ENCODE results near the gene COL9A3. TPM values are rescaled to one million over a fixed set of nuclear protein-coding genes. Genes with fewer than 3 reads are reported as not detected.
A peak's percentile ranks its signal among the peaks of the same experiment; 100 is the strongest.

COL9A3 gene
- total RNA-seq, 1 experiment from 2014 or later: not detected

DNA sequence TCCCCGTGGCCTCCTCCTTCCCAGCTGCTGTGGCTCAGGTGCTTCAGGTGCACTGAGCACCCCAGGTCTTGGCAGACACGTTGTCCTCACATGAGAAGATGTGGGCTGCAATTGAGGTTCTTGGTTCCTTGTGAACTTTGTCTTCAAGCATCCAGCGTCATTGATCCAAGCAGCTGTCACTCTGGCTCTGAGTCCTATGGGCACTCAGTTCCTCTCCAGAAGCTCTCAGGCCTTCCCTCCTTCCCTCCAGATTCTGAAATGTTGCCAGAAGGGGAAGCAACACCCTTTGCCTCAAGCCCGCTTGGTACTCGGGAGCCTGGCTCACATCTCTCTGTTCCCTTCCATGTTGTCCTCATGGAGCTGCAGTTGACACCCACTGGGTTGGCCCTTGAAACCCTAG, 29.0 kb upstream of the COL9A3 start:
- Mint-ChIP-seq H3K4me3 (ENCODE audit: unreplicated experiment) (no peak overlapping the region), H3K9me3 (ENCODE audit: unreplicated experiment) (no peaks in the 10 kb centered on the region), H3K27ac (ENCODE audit: low read depth, unreplicated experiment) (no peak overlapping the region), H3K27me3 (ENCODE audit: insufficient read depth, unreplicated experiment) (no peaks in the 10 kb centered on the region), H3K36me3 (ENCODE audit: insufficient read depth, unreplicated experiment) (peaks cover 4% of the 10 kb centered on the region), H3K4me1 (ENCODE audit: insufficient read depth, unreplicated experiment) (peaks cover 8% of the 10 kb centered on the region)
- TF ChIP-seq CTCF (IDR thresholded peaks at IDR 0.05; ENCODE audit: unreplicated experiment): no peak
- no TSS peak for BruUV-seq (replicated peaks)
- DNase-seq (ENCODE audit: unreplicated experiment): no peak
- intact Hi-C loops (cut with micrococcal nuclease): no loop called here
- CTCF ChIA-PET: interaction anchor here (0.8 to 7.8 kb wide), 5 partner anchors 20 to 288 kb away, joined by 3 to 85 read pairs (median 5); no protein-coding TSS in a partner anchor
- POLR2A ChIA-PET: interaction anchor here (0.9 to 1.5 kb wide), 3 partner anchors 47 to 401 kb away, joined by 3 to 4 read pairs (median 3); partner anchors contain the start of gene RPS21

DNA sequence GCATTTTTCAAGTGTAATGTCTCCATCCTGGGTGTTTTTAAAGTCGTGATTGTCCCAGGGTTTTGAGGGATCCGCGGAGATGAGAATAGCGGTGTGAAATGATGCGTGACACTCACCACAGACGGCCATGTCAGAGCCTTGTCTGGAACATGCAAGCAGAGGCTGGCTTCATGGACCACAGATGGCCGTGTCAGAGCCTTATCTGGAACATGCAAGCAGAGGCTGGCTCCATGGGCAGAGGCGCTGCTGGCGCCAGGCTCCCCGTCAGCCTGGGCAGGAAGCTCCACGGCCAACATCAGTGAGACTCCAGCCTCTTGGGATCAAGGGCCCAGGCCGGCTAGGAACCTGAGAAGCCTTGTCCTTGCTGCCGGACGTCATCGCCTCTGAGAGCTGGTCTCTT, 28.2 kb upstream of the COL9A3 start:
- intact Hi-C loops (cut with micrococcal nuclease): no loop called here
- POLR2A ChIA-PET: interaction anchor here (0.9 to 1.6 kb wide), 4 partner anchors 15 to 402 kb away, joined by 3 to 7 read pairs (median 4); partner anchors contain the start of gene RPS21
- H3K9me3 Mint-ChIP-seq (ENCODE audit: unreplicated experiment): no peaks in the 10 kb centered on the region
- H3K36me3 Mint-ChIP-seq (ENCODE audit: insufficient read depth, unreplicated experiment): peaks cover 5% of the 10 kb centered on the region
- no peak overlapping the region for H3K4me3 Mint-ChIP-seq (ENCODE audit: unreplicated experiment)
- H3K27ac Mint-ChIP-seq (ENCODE audit: low read depth, unreplicated experiment): no peak overlapping the region
- no peak for TF ChIP-seq CTCF (IDR thresholded peaks at IDR 0.05; ENCODE audit: unreplicated experiment)
- BruUV-seq (replicated peaks): no TSS peak
- CTCF ChIA-PET: interaction anchor here (0.6 to 7.8 kb wide), 9 partner anchors 16 to 379 kb away, joined by 3 to 85 read pairs (median 3); no protein-coding TSS in a partner anchor
- DNase-seq (ENCODE audit: unreplicated experiment): no peak
- H3K27me3 Mint-ChIP-seq (ENCODE audit: insufficient read depth, unreplicated experiment): no peaks in the 10 kb centered on the region
- H3K4me1 Mint-ChIP-seq (ENCODE audit: insufficient read depth, unreplicated experiment): peaks cover 12% of the 10 kb centered on the region

- H3K36me3 Mint-ChIP-seq (ENCODE audit: insufficient read depth, unreplicated experiment): peaks cover 5% of the 10 kb centered on the region
- H3K4me1 Mint-ChIP-seq (ENCODE audit: insufficient read depth, unreplicated experiment): peaks cover 12% of the 10 kb centered on the region
- BruUV-seq (replicated peaks): no TSS peak
- no peak for TF ChIP-seq CTCF (IDR thresholded peaks at IDR 0.05; ENCODE audit: unreplicated experiment)
- H3K27me3 Mint-ChIP-seq (ENCODE audit: insufficient read depth, unreplicated experiment): no peaks in the 10 kb centered on the region
- H3K27ac Mint-ChIP-seq (ENCODE audit: low read depth, unreplicated experiment): no peak overlapping the region
- H3K9me3 Mint-ChIP-seq (ENCODE audit: unreplicated experiment): no peaks in the 10 kb centered on the region
- intact Hi-C loops (cut with micrococcal nuclease): no loop called here
- DNase-seq (ENCODE audit: unreplicated experiment): no peak
- no peak overlapping the region for H3K4me3 Mint-ChIP-seq (ENCODE audit: unreplicated experiment)
- POLR2A ChIA-PET: interaction anchor here (1.2 to 1.9 kb wide), 5 partner anchors 10 to 138 kb away, joined by 4 to 7 read pairs (median 5); partner anchors contain the start of gene NTSR1
- CTCF ChIA-PET: interaction anchor here (0.6 to 7.8 kb wide), 21 partner anchors 9 to 433 kb away, joined by 3 to 85 read pairs (median 6); no protein-coding TSS in a partner anchor
These were observed 26.8 kb upstream of the COL9A3 start for GRCh38 chr20:62790075-62790474.

- POLR2A ChIA-PET: interaction anchor here (0.7 to 1.9 kb wide), 11 partner anchors 11 to 201 kb away, joined by 3 to 9 read pairs (median 5); partner anchors contain the start of gene NTSR1
These were observed 25.3 kb upstream of the COL9A3 start for GRCh38 chr20:62791301-62792181.

More at GRCh38 chr20:62791301-62792181, 25.3 kb upstream of the COL9A3 start:
- H3K27me3 Mint-ChIP-seq (ENCODE audit: insufficient read depth, unreplicated experiment): no peaks in the 10 kb centered on the region
- BruUV-seq (replicated peaks): no TSS peak
- no peak overlapping the region for H3K4me3 Mint-ChIP-seq (ENCODE audit: unreplicated experiment)
- no peak overlapping the region for H3K27ac Mint-ChIP-seq (ENCODE audit: low read depth, unreplicated experiment)
- peaks cover 5% of the 10 kb centered on the region for H3K36me3 Mint-ChIP-seq (ENCODE audit: insufficient read depth, unreplicated experiment)
- TF ChIP-seq CTCF (IDR thresholded peaks at IDR 0.05; ENCODE audit: unreplicated experiment): peak; percentile 97
- peaks cover 12% of the 10 kb centered on the region for H3K4me1 Mint-ChIP-seq (ENCODE audit: insufficient read depth, unreplicated experiment)
- H3K9me3 Mint-ChIP-seq (ENCODE audit: unreplicated experiment): no peaks in the 10 kb centered on the region
- CTCF ChIA-PET: interaction anchor here (0.6 to 7.8 kb wide), 59 partner anchors 11 to 650 kb away, joined by 3 to 85 read pairs (median 5); partner anchors contain the start of genes NTSR1, OGFR and SLCO4A1
- peak; percentile 94 for DNase-seq (ENCODE audit: unreplicated experiment)
- intact Hi-C loops (cut with micrococcal nuclease): loop anchor here (1.0 kb wide), 3 partner anchors 88 to 291 kb away; no protein-coding TSS in a partner anchor

Measured in MCF 10A (cell line).